Astrocyte (in vitro differentiated cells and primary cell): ENCODE measurements around the gene PLD1. TPM values are rescaled to one million over a fixed set of nuclear protein-coding genes. Genes with fewer than 3 reads are reported as not detected.
"Not testable (repeated sequence)": the region's sequence is repeated elsewhere in the genome, so short reads cannot be mapped to it uniquely, and the experiment has no call there.

Source experiments
- DNase-seq: peaks from one replicate; pipeline ENCODE4 v3.0.0-alpha.2; 2010; ENCODE audit warnings: low read depth
- FAIRE-seq: peaks from 2 replicates; lab custom pipeline; 2011; peaks lifted over from hg19 to GRCh38; lab: Jason Lieb, UNC
- H2AFZ ChIP-seq: 2 replicates; pipeline ENCODE4 v1.6.0; 2012; ENCODE audit warnings: low read depth, low read length, inconsistent platforms
- H3K27ac ChIP-seq: 2 replicates; pipeline ENCODE4 v1.5.1; 2011; ENCODE audit warnings: low read depth, low read length, inconsistent platforms
- H3K27me3 ChIP-seq: 2 replicates; pipeline ENCODE4 v1.6.0; 2011; ENCODE audit warnings: low read length, inconsistent platforms; ENCODE audit not compliant: insufficient read depth
- H3K36me3 ChIP-seq: 2 replicates; pipeline ENCODE4 v1.5.1; 2011; ENCODE audit warnings: low read length, inconsistent platforms; ENCODE audit not compliant: insufficient read depth
- H3K4me1 ChIP-seq: 2 replicates; pipeline ENCODE4 v1.5.1; 2011; ENCODE audit warnings: low read length, inconsistent platforms; ENCODE audit not compliant: insufficient read depth
- H3K4me2 ChIP-seq: 2 replicates; pipeline ENCODE4 v1.6.0; 2012; ENCODE audit warnings: low read length, inconsistent platforms
- H3K4me3 ChIP-seq: 2 replicates; pipeline ENCODE4 v1.5.1; 2011; ENCODE audit warnings: low read depth, mild to moderate bottlenecking, low read length, inconsistent platforms; ENCODE audit not compliant: insufficient read depth
- H3K79me2 ChIP-seq: 2 replicates; pipeline ENCODE4 v1.6.0; 2012; ENCODE audit warnings: mild to moderate bottlenecking, low read length, inconsistent platforms; ENCODE audit not compliant: insufficient read depth
- H3K9ac ChIP-seq: 2 replicates; pipeline ENCODE4 v1.6.0; 2012; ENCODE audit warnings: mild to moderate bottlenecking, low read length, inconsistent platforms
- H3K9me3 ChIP-seq: 2 replicates; pipeline ENCODE4 v1.5.1; 2012; ENCODE audit warnings: low read depth, mild to moderate bottlenecking, low read length, inconsistent platforms; ENCODE audit not compliant: insufficient read depth
- H4K20me1 ChIP-seq: 2 replicates; pipeline ENCODE4 v1.6.0; 2012; ENCODE audit warnings: low read length, inconsistent platforms; ENCODE audit not compliant: insufficient read depth
- H3K27ac Mint-ChIP-seq: one replicate; pipeline ENCODE4 v1.8.0; 2021; ENCODE audit warnings: mild to moderate bottlenecking, mixed read lengths; ENCODE audit not compliant: unreplicated experiment
- H3K27me3 Mint-ChIP-seq: one replicate; pipeline ENCODE4 v1.8.0; 2021; ENCODE audit warnings: low read depth, mixed read lengths; ENCODE audit not compliant: unreplicated experiment
- H3K36me3 Mint-ChIP-seq: one replicate; pipeline ENCODE4 v1.8.0; 2021; ENCODE audit warnings: low read depth, mixed read lengths; ENCODE audit not compliant: unreplicated experiment
- H3K4me1 Mint-ChIP-seq: one replicate; pipeline ENCODE4 v1.8.0; 2021; ENCODE audit warnings: low read depth, mixed read lengths; ENCODE audit not compliant: unreplicated experiment
- H3K4me3 Mint-ChIP-seq: one replicate; pipeline ENCODE4 v1.8.0; 2021; ENCODE audit warnings: mild to moderate bottlenecking, moderate library complexity, mixed read lengths; ENCODE audit not compliant: unreplicated experiment
- H3K9me3 Mint-ChIP-seq: one replicate; pipeline ENCODE4 v1.8.0; 2021; ENCODE audit warnings: mild to moderate bottlenecking, mixed read lengths; ENCODE audit not compliant: unreplicated experiment
- EZH2 ChIP-seq: IDR thresholded peaks from 2 replicates; pipeline ENCODE4 v1.6.1; 2012; ENCODE audit warnings: mild to moderate bottlenecking, low read length, inconsistent platforms; ENCODE audit not compliant: insufficient read depth
- total RNA-seq: library from RNA; stranded (reverse); gene quantifications from 2 replicates; pipeline ENCODE4 v1.2.1, GENCODE V29; 2021
- TF ChIP-seq, protein P1 (sequence below): IDR thresholded peaks from 2 replicates; pipeline ENCODE4 v1.5.1; 2011; ENCODE audit warnings: low read depth, mild to moderate bottlenecking, inconsistent platforms, low read length, moderate library complexity; ENCODE audit not compliant: insufficient read depth

PLD1 gene
- total RNA-seq, 1 donor from 2014 or later, result 21.5 TPM

DNA sequence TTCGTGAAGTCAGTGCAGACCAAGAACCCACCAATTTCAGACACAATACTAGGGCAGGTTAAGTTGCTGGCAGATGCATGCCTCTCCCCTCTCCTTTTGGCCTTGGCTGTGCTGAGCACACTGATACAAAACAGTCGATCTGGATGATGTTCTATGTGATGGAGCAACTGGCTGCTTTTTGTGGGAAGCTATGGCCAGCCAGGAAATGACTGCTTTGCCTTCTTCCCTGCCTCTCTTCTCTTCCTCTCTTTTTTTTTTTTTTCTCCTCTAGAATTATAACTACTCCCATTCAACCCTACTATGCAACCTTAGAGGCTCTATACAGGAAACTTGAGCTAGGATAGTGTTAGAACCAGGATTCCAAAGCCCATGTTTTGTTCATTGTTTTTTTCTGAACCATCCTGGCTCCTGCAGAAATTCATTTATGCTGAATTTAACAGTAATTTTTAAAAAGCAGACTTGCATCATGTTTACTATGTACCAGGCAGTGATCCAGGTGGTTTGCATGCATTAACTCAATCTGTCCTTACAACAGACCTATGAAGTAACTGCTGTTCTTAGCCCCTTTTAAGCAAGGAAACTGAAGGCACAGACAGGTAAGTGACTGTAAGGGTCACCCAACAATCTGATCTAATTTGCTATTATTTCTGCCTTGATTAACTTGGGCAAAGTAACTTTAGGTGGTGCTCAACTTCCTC, 62.9 kb downstream of the PLD1 start:
- Histone ChIP-seq H3K36me3 (no peaks in the 10 kb centered on the region), H3K9ac (no peak overlapping the region), H3K4me2 (no peak overlapping the region), H3K9me3 (no peaks in the 10 kb centered on the region), H3K4me1 (no peaks in the 10 kb centered on the region), H3K27ac (no peak overlapping the region), H3K27me3 (no peaks in the 10 kb centered on the region), H4K20me1 (peaks cover 6% of the 10 kb centered on the region), H3K4me3 (no peak overlapping the region), H3K79me2 (no peaks in the 10 kb centered on the region), H2AFZ (no peak overlapping the region)
- Mint-ChIP-seq H3K27me3 (no peaks in the 10 kb centered on the region), H3K4me3 (no peak overlapping the region), H3K27ac (no peak overlapping the region), H3K9me3 (no peaks in the 10 kb centered on the region), H3K36me3 (peaks cover 6% of the 10 kb centered on the region), H3K4me1 (peaks cover 21% of the 10 kb centered on the region)
- TF ChIP-seq, protein P1, sequence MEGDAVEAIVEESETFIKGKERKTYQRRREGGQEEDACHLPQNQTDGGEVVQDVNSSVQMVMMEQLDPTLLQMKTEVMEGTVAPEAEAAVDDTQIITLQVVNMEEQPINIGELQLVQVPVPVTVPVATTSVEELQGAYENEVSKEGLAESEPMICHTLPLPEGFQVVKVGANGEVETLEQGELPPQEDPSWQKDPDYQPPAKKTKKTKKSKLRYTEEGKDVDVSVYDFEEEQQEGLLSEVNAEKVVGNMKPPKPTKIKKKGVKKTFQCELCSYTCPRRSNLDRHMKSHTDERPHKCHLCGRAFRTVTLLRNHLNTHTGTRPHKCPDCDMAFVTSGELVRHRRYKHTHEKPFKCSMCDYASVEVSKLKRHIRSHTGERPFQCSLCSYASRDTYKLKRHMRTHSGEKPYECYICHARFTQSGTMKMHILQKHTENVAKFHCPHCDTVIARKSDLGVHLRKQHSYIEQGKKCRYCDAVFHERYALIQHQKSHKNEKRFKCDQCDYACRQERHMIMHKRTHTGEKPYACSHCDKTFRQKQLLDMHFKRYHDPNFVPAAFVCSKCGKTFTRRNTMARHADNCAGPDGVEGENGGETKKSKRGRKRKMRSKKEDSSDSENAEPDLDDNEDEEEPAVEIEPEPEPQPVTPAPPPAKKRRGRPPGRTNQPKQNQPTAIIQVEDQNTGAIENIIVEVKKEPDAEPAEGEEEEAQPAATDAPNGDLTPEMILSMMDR, result no peak
- no peak for TF ChIP-seq EZH2
- DNase-seq (no peak), FAIRE-seq (no peak)

DNA sequence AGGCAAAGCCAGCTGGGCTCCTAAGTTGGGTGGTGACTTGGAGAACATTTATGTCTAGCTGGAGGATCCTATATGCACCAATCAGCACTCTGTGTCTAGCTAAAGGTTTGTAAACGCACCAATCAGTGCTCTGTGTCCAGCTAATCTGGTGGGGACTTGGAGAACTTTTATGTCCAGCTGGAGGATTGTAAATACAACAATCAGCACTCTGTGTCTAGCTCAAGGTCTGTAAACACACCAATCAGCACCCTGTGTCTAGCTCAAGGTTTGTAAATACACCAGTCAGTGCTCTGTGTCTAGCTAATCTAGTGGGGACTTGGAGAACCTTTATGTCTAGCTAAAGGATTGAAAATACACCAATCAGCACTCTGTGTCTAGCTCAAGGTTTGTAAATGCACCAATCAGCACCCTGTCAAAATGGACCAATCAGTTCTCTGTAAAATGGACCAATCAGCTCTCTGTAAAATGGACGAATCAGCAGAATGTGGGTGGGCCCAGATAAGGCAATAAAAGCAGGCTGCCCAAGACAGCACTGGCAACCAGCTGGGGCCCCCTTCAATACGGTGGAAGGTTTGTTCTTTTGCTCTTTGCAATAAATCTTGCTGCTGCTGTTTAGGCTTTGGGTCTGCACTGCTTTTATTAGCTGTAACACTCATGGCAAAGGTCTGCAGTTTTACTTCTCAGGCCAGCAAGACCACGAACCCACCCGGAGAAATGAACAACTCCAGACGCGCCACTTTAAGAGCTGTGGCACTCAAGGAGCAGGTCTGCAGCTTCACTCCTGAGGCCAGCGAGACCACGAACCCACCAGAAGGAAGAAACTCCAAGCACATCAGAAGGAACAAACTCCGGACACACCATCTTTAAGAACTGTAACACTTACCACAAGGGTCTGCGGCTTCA, 63.7 kb downstream of the PLD1 start:
- FAIRE-seq, H3K27ac ChIP-seq, H3K27ac Mint-ChIP-seq, H3K4me2 ChIP-seq, DNase-seq, H3K4me3 ChIP-seq, H3K36me3 Mint-ChIP-seq, H3K36me3 ChIP-seq, H3K27me3 Mint-ChIP-seq, H3K9me3 ChIP-seq, H3K4me3 Mint-ChIP-seq, H2AFZ ChIP-seq, H3K79me2 ChIP-seq, H3K9me3 Mint-ChIP-seq, H4K20me1 ChIP-seq, H3K27me3 ChIP-seq, H3K9ac ChIP-seq, H3K4me1 ChIP-seq: not testable (repeated sequence)
- H3K4me1 Mint-ChIP-seq, result peaks cover 19% of the 10 kb centered on the region

DNA sequence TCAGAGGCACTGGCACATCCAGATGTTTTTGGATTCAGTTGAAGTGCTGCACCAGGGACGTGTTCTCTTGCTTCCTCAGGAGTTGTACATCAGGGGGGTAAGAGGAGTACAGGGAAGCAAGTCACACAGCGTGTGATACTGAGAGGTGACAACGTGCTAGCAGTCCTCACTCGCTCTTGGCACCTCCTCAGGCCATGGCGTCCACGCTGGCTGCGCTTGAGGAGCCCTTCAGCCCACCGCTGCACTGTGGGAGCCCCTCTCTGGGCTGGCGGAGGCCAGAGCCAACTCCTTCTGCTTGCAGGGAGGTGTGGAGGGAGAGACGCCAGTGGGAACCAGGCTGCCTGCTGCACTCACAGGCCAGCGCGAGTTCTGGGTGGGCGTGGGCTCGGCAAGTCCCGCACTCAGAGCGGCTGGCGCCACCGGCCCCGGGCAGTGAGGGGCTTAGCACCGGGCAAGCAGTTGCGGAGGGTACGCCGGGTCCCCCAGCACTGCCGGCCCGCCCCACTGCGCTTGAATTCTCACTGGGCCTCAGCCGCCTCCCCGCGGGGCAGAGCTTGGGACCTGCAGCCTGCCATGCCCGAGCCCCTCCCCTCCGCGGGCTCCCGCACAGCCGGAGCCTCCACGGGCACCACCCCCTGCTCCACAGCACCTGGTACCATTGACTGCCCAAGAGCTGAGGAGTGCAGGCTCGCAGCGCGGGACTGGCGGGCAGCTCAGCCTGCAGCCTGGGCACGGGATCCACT, 64.5 kb downstream of the PLD1 start:
- peaks cover 19% of the 10 kb centered on the region for H3K4me1 Mint-ChIP-seq

More for the DNA sequence above, 64.5 kb downstream of the PLD1 start:
- H3K27ac ChIP-seq, result no peak overlapping the region
- no peak overlapping the region for H3K9ac ChIP-seq
- Mint-ChIP-seq H3K4me3 (no peak overlapping the region), H3K27me3 (no peaks in the 10 kb centered on the region), H3K9me3 (no peaks in the 10 kb centered on the region), H3K27ac (no peak overlapping the region), H3K36me3 (peaks cover 6% of the 10 kb centered on the region)
- H3K27me3 ChIP-seq, result no peaks in the 10 kb centered on the region
- FAIRE-seq (no peak), DNase-seq (no peak)
- TF ChIP-seq EZH2, result no peak
- TF ChIP-seq, protein P1, result no peak
- no peak overlapping the region for H2AFZ ChIP-seq
- H3K4me3 ChIP-seq, result no peak overlapping the region
- no peaks in the 10 kb centered on the region for H3K9me3 ChIP-seq
- H3K4me2 ChIP-seq, result no peak overlapping the region
- no peaks in the 10 kb centered on the region for H3K36me3 ChIP-seq
- peaks cover 6% of the 10 kb centered on the region for H4K20me1 ChIP-seq
- H3K79me2 ChIP-seq, result no peaks in the 10 kb centered on the region
- no peaks in the 10 kb centered on the region for H3K4me1 ChIP-seq
